PC-9 (cell line): ENCODE measurements around the gene MYOG.

ENCODE experiments used
- EZH2 ChIP-seq: fragments of 200-600 bp; sonication (generic); IDR thresholded peaks from 2 replicates; pipeline ENCODE4 v1.8.0; 2017; ENCODE audit warnings: antibody characterized with exemption, low read depth
- TF ChIP-seq, protein P1 (sequence below): fragments of 200-600 bp; sonication (generic); conservative IDR thresholded peaks from 2 replicates; pipeline ENCODE4 v1.6.1; 2017; ENCODE audit warnings: mixed run types, antibody characterized with exemption, mild to moderate bottlenecking, moderate library complexity

- TF ChIP-seq EZH2, result no peak
- TF ChIP-seq, protein P1, sequence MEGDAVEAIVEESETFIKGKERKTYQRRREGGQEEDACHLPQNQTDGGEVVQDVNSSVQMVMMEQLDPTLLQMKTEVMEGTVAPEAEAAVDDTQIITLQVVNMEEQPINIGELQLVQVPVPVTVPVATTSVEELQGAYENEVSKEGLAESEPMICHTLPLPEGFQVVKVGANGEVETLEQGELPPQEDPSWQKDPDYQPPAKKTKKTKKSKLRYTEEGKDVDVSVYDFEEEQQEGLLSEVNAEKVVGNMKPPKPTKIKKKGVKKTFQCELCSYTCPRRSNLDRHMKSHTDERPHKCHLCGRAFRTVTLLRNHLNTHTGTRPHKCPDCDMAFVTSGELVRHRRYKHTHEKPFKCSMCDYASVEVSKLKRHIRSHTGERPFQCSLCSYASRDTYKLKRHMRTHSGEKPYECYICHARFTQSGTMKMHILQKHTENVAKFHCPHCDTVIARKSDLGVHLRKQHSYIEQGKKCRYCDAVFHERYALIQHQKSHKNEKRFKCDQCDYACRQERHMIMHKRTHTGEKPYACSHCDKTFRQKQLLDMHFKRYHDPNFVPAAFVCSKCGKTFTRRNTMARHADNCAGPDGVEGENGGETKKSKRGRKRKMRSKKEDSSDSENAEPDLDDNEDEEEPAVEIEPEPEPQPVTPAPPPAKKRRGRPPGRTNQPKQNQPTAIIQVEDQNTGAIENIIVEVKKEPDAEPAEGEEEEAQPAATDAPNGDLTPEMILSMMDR, result no peak
Observed at GRCh38 chr1:203056012-203056411, 29.8 kb downstream of the MYOG start.
